Kidney (tissue), 14 donors: Measurements from ENCODE around the gene FAM184B. TPM values are rescaled to one million over a fixed set of nuclear protein-coding genes. Genes with fewer than 3 reads are reported as not detected.
"Not testable (repeated sequence)": the region's sequence is repeated elsewhere in the genome, so short reads cannot be mapped to it uniquely, and the experiment has no call there.

Experiments
- DNase-seq, 5 donors: peaks; one replicate each; pipeline ENCODE4 v3.0.0-alpha.2; 2013 to 2020
- FAIRE-seq: peaks from 2 replicates; lab custom pipeline; 2012; peaks lifted over from hg19 to GRCh38; lab: Jason Lieb, UNC
- H3K27ac ChIP-seq, 2 donors: one replicate each; pipeline ENCODE4 v1.7.0; 2013; ENCODE audit warnings: low read depth in 2 of 2, low read length in 2 of 2, inconsistent platforms in 1 of 2
- H3K27me3 ChIP-seq: one replicate; pipeline ENCODE4 v1.7.1; 2013; ENCODE audit warnings: low read length, inconsistent platforms; ENCODE audit not compliant: control insufficient read depth, insufficient read depth
- H3K36me3 ChIP-seq, 3 donors: one replicate each; pipeline versions ENCODE4 v1.7.0 to v1.7.1; 2013; ENCODE audit warnings: low read length in 3 of 3, control low read depth in 1 of 3, inconsistent platforms in 1 of 3; ENCODE audit not compliant: insufficient read depth in 3 of 3, control insufficient read depth in 2 of 3
- H3K4me1 ChIP-seq, 3 donors: one replicate each; pipeline versions ENCODE4 v1.7.0 to v1.7.1; 2013; ENCODE audit warnings: low read length in 3 of 3, inconsistent platforms in 1 of 3, low read depth in 1 of 3; ENCODE audit not compliant: control insufficient read depth in 2 of 3, insufficient read depth in 2 of 3
- H3K4me3 ChIP-seq, 3 donors: one replicate each; pipeline versions ENCODE4 v1.7.0 to v1.8.1; 2013; ENCODE audit warnings: low read length in 3 of 3, control low read depth in 1 of 3, inconsistent platforms in 1 of 3
- H3K9ac ChIP-seq, 3 donors: one replicate each; pipeline versions ENCODE4 v1.7.0 to v1.7.1; 2013; ENCODE audit warnings: low read length in 3 of 3, control low read depth in 1 of 3, inconsistent platforms in 1 of 3
- H3K9me3 ChIP-seq, 3 donors: one replicate each; pipeline versions ENCODE4 v1.7.0 to v1.7.1; 2013; ENCODE audit warnings: low read length in 3 of 3, control low read depth in 1 of 3, inconsistent platforms in 1 of 3; ENCODE audit not compliant: control insufficient read depth in 2 of 3, insufficient read depth in 1 of 3
- CTCF ChIP-seq: IDR thresholded peaks from 3 replicates; pipeline ENCODE4 v1.5.1; 2012; ENCODE audit warnings: mild to moderate bottlenecking, moderate library complexity, borderline replicate concordance; ENCODE audit not compliant: insufficient read depth; ENCODE audit errors: extremely low read depth
- intact Hi-C: fragments of 100-400 bp; cut with DNase I; formaldehyde crosslinking; loops from one replicate; pipeline ENCODE4 v1.11.1; 2022
- polyA plus RNA-seq: library from polyadenylated mRNA; stranded (reverse); fragments of 350-450 nt; fragmentation: Illumina TruSeq; extraction: RNeasy Lipid Tissue Mini Kit (QIAGEN cat#74804); gene quantifications from one replicate; pipeline ENCODE4 v1.2.3, GENCODE V29; 2014; ENCODE audit warnings: low read depth, low replicate concordance; ENCODE audit not compliant: insufficient read depth
- total RNA-seq: library from RNA; stranded (reverse); fragmentation: NEBNext Ultra II Directional; extraction: Animal tissue kit (Norgen Biotek cat#: 25700); gene quantifications from one replicate; pipeline ENCODE4 v1.2.1, GENCODE V29; 2021
- donor health status: control.
- donor health status: control.
- donor health status: control.
- donor health status: control.
- donor health status: control.
- donor health status: DM: yes; HTN: yes; CAD: no.
- donor health status: Normal renal cell carcinoma (clear cell type).

FAM184B gene
- total and polyA plus RNA-seq, 2 donors from 2014 or later = 0.09 to 0.39 TPM

- Histone ChIP-seq H3K4me3 (no peak overlapping the region), H3K4me1 (no peaks in the 10 kb centered on the region), H3K9ac (no peak overlapping the region), H3K27me3 (no peaks in the 10 kb centered on the region), H3K27ac (no peak overlapping the region), H3K36me3 (no peaks in the 10 kb centered on the region), H3K9me3 (no peaks in the 10 kb centered on the region)
- TF ChIP-seq CTCF = no peak
- intact Hi-C loops = no loop called here
- DNase-seq (no peak), FAIRE-seq (no peak)
Observed at GRCh38 chr4:17690135-17690534, 91.3 kb downstream of the FAM184B start.

GRCh38 chr4:17688011-17688441 lies 93.4 kb downstream of the FAM184B start:
- no peaks in the 10 kb centered on the region for H3K4me1 ChIP-seq
- H3K9me3 ChIP-seq = no peaks in the 10 kb centered on the region
- no peak overlapping the region for H3K9ac ChIP-seq
- no peaks in the 10 kb centered on the region for H3K36me3 ChIP-seq
- no peak for TF ChIP-seq CTCF
- intact Hi-C loops = no loop called here
- DNase-seq = no peak
- no peak overlapping the region for H3K27ac ChIP-seq
- no peaks in the 10 kb centered on the region for H3K27me3 ChIP-seq
- FAIRE-seq = no peak
- H3K4me3 ChIP-seq = no peak overlapping the region

- intact Hi-C loops = no loop called here
- no peaks in the 10 kb centered on the region for H3K9me3 ChIP-seq
- no peaks in the 10 kb centered on the region for H3K4me1 ChIP-seq
- no peak overlapping the region for H3K4me3 ChIP-seq
- H3K36me3 ChIP-seq = no peaks in the 10 kb centered on the region
- H3K9ac ChIP-seq = no peak overlapping the region
- no peaks in the 10 kb centered on the region for H3K27me3 ChIP-seq
- no peak for TF ChIP-seq CTCF
- no peak overlapping the region for H3K27ac ChIP-seq
- DNase-seq (no peak), FAIRE-seq (no peak)
Observed at GRCh38 chr4:17687237-17687857, 94.1 kb downstream of the FAM184B start.

GRCh38 chr4:17684648-17685047 lies 96.8 kb downstream of the FAM184B start:
- H3K4me3 ChIP-seq, H3K4me1 ChIP-seq, DNase-seq, H3K9me3 ChIP-seq, FAIRE-seq, H3K36me3 ChIP-seq, H3K27ac ChIP-seq, intact Hi-C loops, H3K27me3 ChIP-seq, H3K9ac ChIP-seq: not testable (repeated sequence)
